Muscle of back (tissue), 11 donors: ENCODE data around the gene TDRD5. TPM values are rescaled to one million over a fixed set of nuclear protein-coding genes. Genes with fewer than 3 reads are reported as not detected.
"Not testable (repeated sequence)": the region's sequence is repeated elsewhere in the genome, so short reads cannot be mapped to it uniquely, and the experiment has no call there.

Experiments used
- DNase-seq, 3 donors: peaks; one replicate each; pipeline versions ENCODE4 v3.0.0 to v3.0.0-alpha.2; 2013
- polyA plus RNA-seq, 10 donors: library from polyadenylated mRNA; unstranded; fragments of 120-200 nt; gene quantifications; one replicate each; pipeline ENCODE4 v1.2.1, GENCODE V29; 2013; ENCODE audit not compliant: insufficient read length in 10 of 10

The TDRD5 gene
- polyA plus RNA-seq, 10 donors: 0.05 to 0.94 (median 0.26) TPM; not detected in 7

DNA sequence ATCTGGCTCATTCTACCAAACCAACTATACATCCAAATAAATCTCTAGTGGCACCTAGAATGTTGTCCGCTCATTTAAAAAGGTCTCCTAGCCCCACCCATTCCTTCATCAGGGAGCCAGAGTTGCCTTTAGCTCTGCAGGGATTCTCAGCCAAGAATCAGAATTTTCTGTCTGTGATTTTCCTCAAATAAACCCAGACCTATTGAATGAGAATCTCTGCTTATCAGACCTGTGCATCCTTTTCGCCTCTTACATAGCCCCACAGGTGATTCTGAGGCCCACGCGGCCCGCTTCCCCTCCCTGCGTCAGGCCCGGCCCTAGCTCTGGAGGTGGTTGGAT lies 410 bp upstream of the TDRD5 start:
- DNase-seq: no peak

DNA sequence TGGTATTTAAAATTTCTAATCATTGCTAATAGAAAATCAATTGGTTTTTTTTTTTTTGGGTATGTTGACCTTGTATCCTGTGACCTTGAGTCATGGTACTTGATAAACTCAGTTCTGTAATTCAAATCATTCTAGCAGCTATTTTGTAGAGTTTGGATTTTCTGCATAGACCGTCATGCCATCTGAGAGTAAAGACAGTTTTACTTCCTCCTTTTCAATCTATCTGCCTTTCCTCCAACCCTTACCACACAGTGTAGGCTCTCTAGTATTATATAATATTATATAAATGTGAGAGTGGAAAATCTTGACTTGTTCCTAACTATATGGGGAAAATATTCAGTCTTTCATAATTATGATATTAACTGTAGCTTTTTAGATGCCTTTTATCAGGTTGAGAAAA lies 7.0 kb downstream of the TDRD5 start:
- no peak for DNase-seq

GRCh38 chr1:179599623-179600249 lies 8.1 kb downstream of the TDRD5 start:
- DNase-seq: no peak

- no peak for DNase-seq
Observed at GRCh38 chr1:179601093-179601492, 9.5 kb downstream of the TDRD5 start.

DNA sequence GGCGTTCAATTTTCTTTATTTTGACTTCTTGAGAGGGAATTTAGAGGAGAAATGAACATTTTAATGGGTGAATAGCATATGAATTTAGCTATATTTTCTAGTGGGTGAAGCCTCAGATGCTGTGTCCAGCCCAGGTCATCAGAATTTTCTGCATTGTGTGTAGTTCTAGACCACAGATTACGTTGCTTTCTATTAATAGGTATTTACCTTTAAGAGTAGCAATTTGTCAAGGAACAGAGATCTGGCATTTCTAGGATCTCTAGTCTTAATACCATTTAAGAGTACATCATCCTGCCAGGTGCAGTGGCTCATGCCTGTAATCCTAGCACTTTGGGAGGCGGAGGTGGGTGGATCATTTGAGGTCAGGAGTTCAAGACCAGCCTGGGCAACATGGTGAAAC lies 20.7 kb downstream of the TDRD5 start:
- no peak for DNase-seq

DNA sequence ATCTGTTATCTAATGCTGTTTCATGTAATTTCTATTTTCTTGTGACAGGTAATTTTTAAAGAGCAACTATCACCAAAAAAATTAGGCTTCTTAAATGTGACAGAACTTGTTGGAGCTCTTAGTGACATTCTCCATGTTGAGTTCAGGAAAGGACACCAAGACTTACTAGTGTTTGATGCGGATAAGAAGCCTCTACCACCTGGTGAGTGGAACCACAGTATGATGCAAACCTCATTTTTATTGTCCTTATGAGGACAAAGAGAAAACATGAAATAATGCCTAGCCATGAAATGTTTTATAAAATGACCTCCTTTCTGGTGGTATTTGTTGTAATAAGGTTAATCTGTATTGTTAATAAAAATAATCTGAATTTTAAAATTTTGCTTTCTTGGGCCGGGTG lies 39.1 kb downstream of the TDRD5 start:
- no peak for DNase-seq

DNA sequence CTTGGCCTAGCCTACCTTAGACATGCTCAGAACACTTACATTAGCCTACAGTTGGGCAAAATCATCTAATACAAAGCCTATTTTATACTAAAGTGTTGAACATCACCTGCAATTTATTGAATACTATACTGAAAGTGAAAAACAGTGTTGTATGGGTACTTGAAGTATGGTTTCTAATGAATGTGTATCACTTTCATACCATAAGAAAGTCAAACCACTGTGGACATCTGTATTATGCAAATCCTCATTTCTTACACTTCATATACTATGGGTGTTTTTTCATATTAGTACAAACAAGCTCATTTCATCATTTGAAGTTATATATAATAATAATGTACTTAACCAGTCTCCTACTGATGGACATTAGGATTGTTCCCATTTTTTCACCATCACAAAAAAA lies 41.2 kb downstream of the TDRD5 start:
- no peak for DNase-seq

DNA sequence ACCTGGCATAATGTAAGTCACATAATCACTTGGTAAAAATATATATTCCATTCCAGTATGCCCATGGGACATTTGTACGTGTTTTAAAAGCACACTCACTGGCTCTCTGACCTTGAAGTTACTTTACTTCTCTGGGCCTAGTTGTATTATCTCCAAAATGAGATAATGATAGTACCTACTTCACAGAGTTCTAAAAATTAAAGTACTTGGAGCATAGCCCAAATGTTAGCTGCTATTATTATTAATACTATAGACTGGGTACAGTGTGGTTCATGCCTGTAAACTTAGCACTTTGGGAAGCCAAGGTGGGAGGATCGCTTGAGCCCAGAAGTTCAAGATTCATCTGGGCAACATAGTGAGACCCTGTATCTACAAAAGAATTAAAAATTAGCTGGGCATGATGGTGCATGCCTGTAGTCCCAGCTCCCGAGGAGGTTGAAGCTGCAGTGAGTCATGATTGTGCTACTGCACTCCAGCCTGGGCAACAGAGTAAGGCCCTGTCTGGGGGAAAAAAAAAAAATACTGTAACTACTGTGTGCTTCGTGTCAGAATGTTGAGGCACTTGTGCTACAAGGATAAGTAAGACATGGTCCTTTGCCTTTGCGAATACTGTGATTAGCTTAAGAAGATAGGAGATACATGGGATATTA lies 45.7 kb downstream of the TDRD5 start:
- DNase-seq: no peak

DNA sequence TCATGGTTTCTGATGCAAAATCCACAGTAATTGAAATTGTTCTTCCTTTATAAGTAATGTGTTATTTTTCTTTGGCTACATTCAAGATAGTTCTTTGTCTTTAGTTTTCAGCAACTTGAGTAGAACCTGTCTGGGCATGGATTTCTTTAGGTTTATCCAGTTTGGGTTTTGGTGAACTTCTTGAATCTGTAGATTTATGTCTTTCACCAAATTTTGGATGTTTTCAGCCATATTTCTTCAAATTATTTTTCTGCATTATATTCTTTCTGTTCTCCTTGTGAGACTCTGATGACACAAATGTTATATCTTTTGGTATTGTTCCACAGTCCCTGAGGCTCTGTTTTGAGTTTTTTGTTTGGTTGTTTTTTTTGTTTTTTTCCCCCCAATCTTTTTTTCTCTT lies 69.4 kb downstream of the TDRD5 start:
- DNase-seq: no peak

DNA sequence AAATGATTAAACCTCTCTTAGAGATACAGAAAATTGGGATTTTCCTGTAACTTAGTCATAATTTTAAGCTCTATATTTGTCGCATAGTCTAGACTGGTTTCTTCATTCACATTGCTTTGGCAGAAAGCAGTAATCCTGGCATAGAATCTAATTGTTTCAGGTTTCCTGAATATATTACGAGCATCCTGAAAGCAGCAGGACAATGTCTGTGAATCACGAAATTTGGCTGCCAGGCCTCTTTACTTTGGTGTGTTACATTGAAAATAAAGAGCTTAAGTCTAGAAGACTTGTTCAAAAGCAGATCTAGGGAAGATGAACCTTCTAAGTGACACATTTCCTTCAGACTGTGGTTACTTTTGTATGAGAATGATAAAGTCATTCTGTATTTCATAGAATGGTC lies 72.2 kb downstream of the TDRD5 start:
- DNase-seq: peak in 2 of 3 donors; percentile 10 to 16

DNA sequence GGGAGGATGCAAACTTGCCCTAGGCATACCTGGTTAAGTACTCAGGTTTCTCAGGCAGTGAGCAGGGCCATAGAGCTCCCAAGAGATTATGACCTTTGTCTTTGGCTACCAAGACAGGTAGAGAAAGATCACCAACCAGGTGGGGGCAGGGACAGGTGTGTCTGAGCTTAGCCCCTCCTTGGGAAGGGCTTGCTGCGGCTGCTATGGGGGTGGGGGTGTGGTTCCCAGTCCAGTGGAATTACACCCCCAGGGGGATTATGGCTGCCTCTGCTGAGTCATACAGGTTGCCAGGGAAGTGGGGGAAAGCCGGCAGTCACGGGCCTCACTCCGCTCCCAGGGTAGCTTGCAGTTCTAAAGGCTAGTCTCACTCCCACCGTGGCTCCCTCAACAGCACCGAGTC lies 86.2 kb downstream of the TDRD5 start:
- no peak for DNase-seq

- DNase-seq: not testable (repeated sequence)
Observed at GRCh38 chr1:179694530-179694929, 102.9 kb downstream of the TDRD5 start.

GRCh38 chr1:179702946-179703539 lies 111.4 kb downstream of the TDRD5 start:
- DNase-seq: no peak

- peak; percentile 54 to 85 (median 82) for DNase-seq
Observed at GRCh38 chr1:179706339-179706941, 114.8 kb downstream of the TDRD5 start.

- DNase-seq: no peak
Observed at GRCh38 chr1:179707406-179707805, 115.8 kb downstream of the TDRD5 start.

DNA sequence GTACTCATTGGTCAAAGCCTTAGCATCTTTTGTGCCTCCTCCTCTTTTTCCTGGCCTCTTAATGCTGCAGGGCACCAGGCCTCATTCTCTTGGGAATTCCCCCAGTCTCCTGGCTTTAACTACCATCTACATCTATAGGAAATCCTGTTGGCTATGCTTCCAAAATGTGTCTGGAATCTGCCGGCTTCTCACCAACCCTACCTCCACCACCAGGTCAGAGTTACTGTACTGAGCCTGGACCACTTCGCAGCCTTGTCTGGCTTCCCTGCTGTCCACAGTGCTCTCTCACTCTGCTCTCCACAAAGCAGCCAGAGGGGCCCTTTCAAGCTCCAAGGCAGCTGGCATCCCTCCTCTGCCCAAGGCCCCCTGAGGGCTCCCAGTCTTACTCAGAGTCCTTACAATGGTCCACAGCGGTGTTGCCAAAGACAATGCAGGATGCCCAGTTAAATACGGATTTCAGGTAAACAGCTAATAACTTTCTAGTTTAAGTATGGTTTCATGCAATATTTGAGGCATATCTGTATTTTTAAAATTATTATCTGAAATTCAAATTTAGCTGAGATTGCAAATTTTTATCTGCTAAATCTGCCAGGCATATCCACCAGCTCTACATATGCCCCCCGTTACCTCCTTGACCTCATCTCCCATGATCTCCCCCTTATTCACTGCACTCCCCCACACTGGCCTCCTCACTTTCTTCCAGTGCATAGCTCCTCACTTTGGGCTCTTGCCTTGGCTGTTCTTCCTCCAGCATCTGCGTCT lies 117.0 kb downstream of the TDRD5 start:
- no peak for DNase-seq

DNA sequence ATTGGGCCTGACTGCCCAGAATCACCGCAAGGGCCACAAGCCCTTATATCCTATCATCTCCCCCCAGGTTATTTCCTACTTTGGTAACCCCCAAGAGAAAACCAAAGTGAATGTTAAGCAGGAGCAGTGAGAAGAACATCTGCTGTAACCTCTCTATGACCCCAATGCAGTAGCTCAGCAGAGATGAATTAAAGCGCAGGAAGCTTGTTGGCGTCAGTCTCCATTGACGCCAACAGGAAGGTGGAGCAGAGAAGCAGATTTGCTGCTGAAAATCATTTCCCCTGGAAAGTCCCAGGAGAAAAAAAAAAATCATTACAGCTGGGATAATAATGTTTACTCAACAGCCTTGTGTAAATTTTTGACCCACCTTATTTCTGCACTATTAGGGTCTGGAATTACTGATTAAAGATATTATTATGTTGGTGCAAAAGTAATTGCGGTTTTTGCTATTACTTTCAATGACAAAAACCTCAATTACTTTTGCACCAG lies 118.3 kb downstream of the TDRD5 start:
- peak; percentile 43 to 89 (median 81) for DNase-seq

DNA sequence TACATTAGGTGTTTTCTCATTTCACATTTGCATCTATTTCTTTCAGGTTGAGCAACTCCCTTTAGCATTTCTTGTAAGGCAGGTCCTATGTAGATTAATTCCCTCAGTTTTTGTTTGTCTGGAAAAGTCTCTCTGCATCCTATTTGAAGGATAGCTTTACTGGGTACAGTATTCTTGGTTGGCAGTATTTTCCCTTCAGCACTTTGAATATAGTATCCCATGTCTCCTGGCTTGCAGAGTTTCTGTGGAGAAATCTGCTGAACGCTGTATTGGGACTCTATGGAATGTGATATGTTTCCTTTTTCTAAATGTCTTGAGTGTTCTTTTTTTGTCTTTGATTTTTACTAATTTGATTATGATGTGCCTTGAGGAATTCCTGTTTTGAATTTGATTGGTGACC lies 122.5 kb downstream of the TDRD5 start:
- no peak for DNase-seq

DNA sequence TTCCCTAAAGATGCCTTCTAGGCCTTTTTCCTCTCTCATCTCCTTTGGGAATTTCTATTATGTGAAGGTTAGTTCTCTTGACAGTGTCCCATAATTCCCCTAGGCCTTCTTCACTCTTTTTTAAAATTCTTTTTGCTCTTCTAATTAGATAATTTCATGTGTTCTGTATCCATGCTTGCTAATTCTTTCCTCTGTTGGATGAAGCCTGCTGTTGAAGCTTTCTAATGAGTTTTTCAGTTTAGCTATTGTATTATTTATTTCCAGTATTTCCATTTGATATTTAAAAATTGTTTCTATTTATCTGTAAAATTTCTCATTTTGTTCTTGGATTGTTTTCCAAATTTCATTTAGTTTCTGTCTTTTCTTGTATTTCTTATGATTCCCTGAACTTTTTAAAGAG lies 123.0 kb downstream of the TDRD5 start:
- DNase-seq: no peak

GRCh38 chr1:179719272-179719671 lies 127.6 kb downstream of the TDRD5 start:
- no peak for DNase-seq

DNA sequence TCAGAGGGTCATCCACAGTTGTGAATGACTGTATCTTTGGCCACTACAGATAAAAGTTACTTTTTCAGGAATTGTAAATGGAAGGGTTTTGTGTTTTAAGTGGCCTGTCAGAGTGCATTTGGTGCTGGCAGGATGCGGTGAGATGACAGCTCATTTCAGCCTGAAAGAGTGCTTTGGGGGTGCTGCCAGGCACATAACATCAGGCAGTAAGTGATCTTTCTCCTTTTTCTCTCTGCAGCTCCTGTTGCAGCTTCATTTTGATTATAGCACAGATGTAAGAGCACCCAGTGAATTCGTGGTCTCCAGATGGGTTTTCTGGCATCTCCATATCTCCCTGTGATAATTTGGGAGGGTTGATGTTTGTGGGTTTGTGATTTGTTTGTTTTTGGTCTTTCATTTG lies 136.6 kb downstream of the TDRD5 start:
- no peak for DNase-seq

DNA sequence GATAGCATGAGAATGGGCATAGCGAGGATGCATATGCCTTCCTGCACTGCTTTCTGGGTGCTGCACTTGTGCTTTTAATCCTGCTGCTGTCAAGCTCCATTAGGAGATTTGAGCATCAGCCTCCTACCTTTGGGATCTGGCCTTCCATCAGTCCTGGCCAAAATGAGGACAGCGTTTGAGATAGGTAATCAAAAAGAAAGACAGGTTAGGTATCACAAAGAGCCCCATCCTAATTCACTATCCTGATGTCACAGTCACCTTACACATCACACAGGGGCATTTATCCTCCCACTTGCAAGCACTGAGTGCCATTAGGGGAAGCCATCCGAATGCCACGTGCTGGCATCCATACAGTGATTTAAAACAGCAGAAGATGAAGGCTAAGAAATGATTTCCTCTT lies 138.2 kb downstream of the TDRD5 start:
- DNase-seq: no peak
